Stomach (tissue), 4 donors: ENCODE results near the gene DES.

Experiments
- EP300 ChIP-seq: sonication (generic); formaldehyde crosslinking; IDR thresholded peaks from one replicate; pipeline ENCODE4 v1.6.1; 2017; ENCODE audit warnings: antibody characterized with exemption
- POLR2A ChIP-seq, 4 donors: fragments of 450-650 bp; IDR thresholded peaks; one replicate each; pipeline ENCODE4 v1.6.1; 2016; ENCODE audit warnings: antibody characterized with exemption in 4 of 4, control low read depth in 2 of 4, mild to moderate bottlenecking in 1 of 4, moderate library complexity in 1 of 4
- POLR2AphosphoS5 ChIP-seq, 3 donors: sonication (generic); formaldehyde crosslinking; IDR thresholded peaks; one replicate each; pipeline ENCODE4 v1.6.1; 2016; ENCODE audit warnings: antibody characterized with exemption in 3 of 3
- TF ChIP-seq, protein P1 (sequence below), 7 experiments: fragments of 450-650 bp in 4 of 7; fragments of 200-600 bp in 3 of 7; sonication (generic) in 3 of 7; IDR thresholded peaks; one replicate each; pipeline ENCODE4 v1.5.1; 2016 to 2019; ENCODE audit warnings: antibody characterized with exemption in 7 of 7, control low read depth in 2 of 7, mild to moderate bottlenecking in 1 of 7

DNA sequence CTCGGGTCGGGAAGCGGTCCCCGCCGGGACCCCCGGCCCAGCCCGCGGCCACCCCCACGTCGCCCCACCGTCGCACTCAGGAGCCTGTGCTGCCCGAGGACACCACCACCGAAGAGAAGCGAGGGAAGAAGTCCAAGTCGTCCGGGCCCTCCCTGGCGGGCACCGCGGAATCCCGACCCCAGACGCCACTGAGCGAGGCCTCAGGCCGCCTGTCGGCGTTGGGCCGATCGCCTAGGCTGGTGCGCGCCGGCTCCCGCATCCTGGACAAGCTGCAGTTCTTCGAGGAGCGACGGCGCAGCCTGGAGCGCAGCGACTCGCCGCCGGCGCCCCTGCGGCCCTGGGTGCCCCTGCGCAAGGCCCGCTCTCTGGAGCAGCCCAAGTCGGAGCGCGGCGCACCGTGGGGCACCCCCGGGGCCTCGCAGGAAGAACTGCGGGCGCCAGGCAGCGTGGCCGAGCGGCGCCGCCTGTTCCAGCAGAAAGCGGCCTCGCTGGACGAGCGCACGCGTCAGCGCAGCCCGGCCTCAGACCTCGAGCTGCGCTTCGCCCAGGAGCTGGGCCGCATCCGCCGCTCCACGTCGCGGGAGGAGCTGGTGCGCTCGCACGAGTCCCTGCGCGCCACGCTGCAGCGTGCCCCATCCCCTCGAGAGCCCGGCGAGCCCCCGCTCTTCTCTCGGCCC, 30.1 kb downstream of the DES start:
- TF ChIP-seq POLR2AphosphoS5 (IDR thresholded peaks at IDR 0.05) = no peak
- no peak for TF ChIP-seq EP300
- TF ChIP-seq, protein P1, sequence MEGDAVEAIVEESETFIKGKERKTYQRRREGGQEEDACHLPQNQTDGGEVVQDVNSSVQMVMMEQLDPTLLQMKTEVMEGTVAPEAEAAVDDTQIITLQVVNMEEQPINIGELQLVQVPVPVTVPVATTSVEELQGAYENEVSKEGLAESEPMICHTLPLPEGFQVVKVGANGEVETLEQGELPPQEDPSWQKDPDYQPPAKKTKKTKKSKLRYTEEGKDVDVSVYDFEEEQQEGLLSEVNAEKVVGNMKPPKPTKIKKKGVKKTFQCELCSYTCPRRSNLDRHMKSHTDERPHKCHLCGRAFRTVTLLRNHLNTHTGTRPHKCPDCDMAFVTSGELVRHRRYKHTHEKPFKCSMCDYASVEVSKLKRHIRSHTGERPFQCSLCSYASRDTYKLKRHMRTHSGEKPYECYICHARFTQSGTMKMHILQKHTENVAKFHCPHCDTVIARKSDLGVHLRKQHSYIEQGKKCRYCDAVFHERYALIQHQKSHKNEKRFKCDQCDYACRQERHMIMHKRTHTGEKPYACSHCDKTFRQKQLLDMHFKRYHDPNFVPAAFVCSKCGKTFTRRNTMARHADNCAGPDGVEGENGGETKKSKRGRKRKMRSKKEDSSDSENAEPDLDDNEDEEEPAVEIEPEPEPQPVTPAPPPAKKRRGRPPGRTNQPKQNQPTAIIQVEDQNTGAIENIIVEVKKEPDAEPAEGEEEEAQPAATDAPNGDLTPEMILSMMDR (IDR thresholded peaks at IDR 0.05) = no peak
- no peak for TF ChIP-seq POLR2A (IDR thresholded peaks at IDR 0.05)
